ENCODE results near the gene COPZ2. TPM values are rescaled to one million over a fixed set of nuclear protein-coding genes. Genes with fewer than 3 reads are reported as not detected.

Gene COPZ2
- total RNA-seq, 1 experiment from 2014 or later = not detected

DNA sequence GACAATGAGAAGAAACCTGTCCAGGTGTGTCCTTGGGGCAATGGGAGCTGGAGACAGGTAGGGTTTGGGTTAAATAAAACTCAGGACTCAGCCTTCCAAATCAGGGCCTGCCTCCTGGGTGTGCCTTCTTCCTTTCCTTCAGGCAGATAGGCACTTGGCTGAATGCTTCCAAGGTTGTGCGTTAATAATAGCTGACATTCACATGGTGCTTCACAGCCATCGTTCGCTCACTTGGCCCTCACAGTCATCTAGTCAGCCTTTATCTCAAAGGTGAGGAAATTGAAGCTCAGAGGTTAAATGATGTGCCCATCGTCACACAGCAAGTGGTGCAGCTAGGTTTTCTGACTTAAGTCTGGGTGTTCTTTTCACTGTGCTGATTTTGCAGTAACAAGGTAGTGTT, 20.0 kb upstream of the COPZ2 start:
- no peaks in the 10 kb centered on the region; the same call in 1 of the 2 replicates for H4K20me1 ChIP-seq (ENCODE audit: insufficient read depth)
- POLR2A ChIA-PET = interaction anchor here (1.0 to 13.2 kb wide), 3 partner anchors 8 to 32 kb away, joined by 3 to 114 read pairs (median 3); partner anchors contain the start of gene NFE2L1
- no peak overlapping the region for H3K4me2 ChIP-seq (ENCODE audit: low read length)
- H3K4me1 ChIP-seq (ENCODE audit: control insufficient read depth in 1 of 2, insufficient read depth in 2 of 2, low read length in 2 of 2) = peaks cover 0 to 6% of the 10 kb centered on the region in 2 experiments; a peak in 2 of 4 replicates
- TF ChIP-seq POLR2A (IDR thresholded peaks at IDR 0.05; ENCODE audit: borderline replicate concordance, extremely low read depth, insufficient read depth, insufficient read length) (no peak), EGR1 (IDR thresholded peaks at IDR 0.05; ENCODE audit: low read depth) (no peak), JUND (IDR thresholded peaks at IDR 0.05) (no peak), CTCF (IDR thresholded peaks at IDR 0.05 in 2 of 3, conservative IDR thresholded peaks at IDR 0.05 in 1 of 3; ENCODE audit: borderline replicate concordance in 1 of 3, insufficient read depth in 1 of 3, low read depth in 2 of 3, low read length in 2 of 3) (no peak), CEBPB (IDR thresholded peaks at IDR 0.05; ENCODE audit: low read depth) (no peak), POLR2AphosphoS5 (IDR thresholded peaks at IDR 0.05; ENCODE audit: low read depth, low read length) (no peak), SIN3A (IDR thresholded peaks at IDR 0.05; ENCODE audit: low read depth) (no peak), RAD21 (IDR thresholded peaks at IDR 0.05; ENCODE audit: low read depth) (no peak), ELF1 (IDR thresholded peaks at IDR 0.05; ENCODE audit: borderline replicate concordance, low read depth) (no peak), REST (IDR thresholded peaks at IDR 0.05; ENCODE audit: low read depth) (no peak), TCF7L2 (IDR thresholded peaks at IDR 0.05; ENCODE audit: borderline replicate concordance, extremely low read depth, insufficient read depth, insufficient read length) (no peak), EZH2 (IDR thresholded peaks at IDR 0.05) (no peak)
- TF ChIP-seq, protein P1, sequence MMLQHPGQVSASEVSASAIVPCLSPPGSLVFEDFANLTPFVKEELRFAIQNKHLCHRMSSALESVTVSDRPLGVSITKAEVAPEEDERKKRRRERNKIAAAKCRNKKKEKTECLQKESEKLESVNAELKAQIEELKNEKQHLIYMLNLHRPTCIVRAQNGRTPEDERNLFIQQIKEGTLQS (IDR thresholded peaks at IDR 0.05) = no peak
- H3K9me2 ChIP-seq (ENCODE audit: insufficient read depth) = no peaks in the 10 kb centered on the region
- RAD21 ChIA-PET (ENCODE audit: low non-redundant PET in 1 of 2, low total read pairs in 2 of 2, uncharacterized antibody in 2 of 2, unreplicated experiment in 2 of 2) = no interaction called here
- peaks cover 47% of the 10 kb centered on the region for H3K79me2 ChIP-seq (ENCODE audit: insufficient read depth, low read length)
- H3K27ac ChIP-seq (ENCODE audit: low read depth, low read length) = no peak overlapping the region
- H3K36me3 ChIP-seq (ENCODE audit: control insufficient read depth in 1 of 2, insufficient read depth in 2 of 2, low read length in 2 of 2) = peaks cover 46 to 73% of the 10 kb centered on the region in 2 experiments
- ATAC-seq (no peak), DNase-seq (ENCODE audit: low read depth, low spot score) (no peak)
- H2AFZ ChIP-seq (ENCODE audit: low read depth, low read length, poor library complexity, severe bottlenecking) = no peak overlapping the region
- no peaks in the 10 kb centered on the region for H3K27me3 ChIP-seq (ENCODE audit: insufficient read depth, low read length)
- CTCF ChIA-PET = interaction anchor here (0.9 to 1.5 kb wide), 3 partner anchors 11 to 32 kb away, joined by 3 to 5 read pairs (median 4); no protein-coding TSS in a partner anchor
- no peaks in the 10 kb centered on the region for H3K9me3 ChIP-seq (ENCODE audit: control insufficient read depth in 1 of 2, insufficient read depth in 1 of 2, low read depth in 1 of 2, low read length in 2 of 2)
- H3K4me3 ChIP-seq (replicated peaks in 1 of 2; ENCODE audit: low read depth in 1 of 2, low read length in 2 of 2) = no peak overlapping the region
- intact Hi-C loops (cut with micrococcal nuclease) = no loop called here
- H3K9ac ChIP-seq (ENCODE audit: low read length) = no peak overlapping the region
- no TSS peak for BruUV-seq (replicated peaks)

Measured in HCT116 (cell line).